ENCODE measurements around the gene TMPRSS6. TPM values are rescaled to one million over a fixed set of nuclear protein-coding genes. Genes with fewer than 3 reads are reported as not detected.

The TMPRSS6 gene
- total RNA-seq, 2 experiments from 2014 or later: 10.7 to 10.9 TPM

DNA sequence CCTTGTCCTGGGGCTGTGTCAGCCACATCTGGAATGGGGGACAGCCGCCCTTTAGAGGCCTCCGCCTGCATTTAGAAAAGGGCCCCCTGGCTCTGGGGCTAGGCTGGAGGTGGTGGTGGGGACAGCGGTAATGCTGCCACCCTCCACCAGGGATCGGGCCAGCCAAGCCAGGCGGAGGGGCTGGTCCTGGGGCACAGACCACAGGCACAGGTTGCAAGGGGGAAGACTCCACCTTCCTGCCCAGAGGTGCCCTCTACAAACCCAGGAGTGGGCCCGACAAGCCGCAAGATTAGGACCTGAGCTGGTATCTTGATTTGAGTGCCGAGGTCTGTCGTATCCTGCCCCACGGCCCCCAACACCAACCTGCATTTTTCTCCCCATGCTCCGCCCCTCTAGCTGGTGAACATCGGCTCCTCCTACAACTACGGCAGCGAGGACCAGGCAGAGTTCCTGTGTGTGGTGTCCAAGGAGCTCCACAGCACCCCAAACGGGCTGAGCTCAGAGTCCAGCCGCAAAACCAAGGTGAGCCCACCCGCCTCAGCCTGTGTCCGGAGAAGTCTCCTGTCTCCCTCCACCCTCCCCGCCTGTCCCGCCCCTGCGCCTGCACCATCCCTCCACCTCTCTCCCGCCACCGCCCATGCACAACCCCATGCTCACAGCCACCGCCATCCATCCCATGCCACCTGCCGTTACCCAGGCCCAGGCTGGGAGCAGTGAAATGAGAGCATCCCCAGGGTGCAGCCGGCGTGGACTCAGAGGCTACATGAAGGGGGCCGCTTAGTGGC, 50.4 kb downstream of the TMPRSS6 start:
- peaks cover 5% of the 10 kb centered on the region for H3K36me3 Mint-ChIP-seq (ENCODE audit: low read depth)
- peaks cover 25% of the 10 kb centered on the region for H3K4me1 Mint-ChIP-seq (ENCODE audit: low read depth)
- intact Hi-C loops (cut with micrococcal nuclease): no loop called here
- DNase-seq: no peak
- CTCF ChIA-PET: no interaction called here
- H3K4me3 Mint-ChIP-seq: no peak overlapping the region
- no peaks in the 10 kb centered on the region for H3K27me3 Mint-ChIP-seq (ENCODE audit: low read depth)
- no peaks in the 10 kb centered on the region for H3K9me3 Mint-ChIP-seq
- no peak overlapping the region for H3K27ac Mint-ChIP-seq

DNA sequence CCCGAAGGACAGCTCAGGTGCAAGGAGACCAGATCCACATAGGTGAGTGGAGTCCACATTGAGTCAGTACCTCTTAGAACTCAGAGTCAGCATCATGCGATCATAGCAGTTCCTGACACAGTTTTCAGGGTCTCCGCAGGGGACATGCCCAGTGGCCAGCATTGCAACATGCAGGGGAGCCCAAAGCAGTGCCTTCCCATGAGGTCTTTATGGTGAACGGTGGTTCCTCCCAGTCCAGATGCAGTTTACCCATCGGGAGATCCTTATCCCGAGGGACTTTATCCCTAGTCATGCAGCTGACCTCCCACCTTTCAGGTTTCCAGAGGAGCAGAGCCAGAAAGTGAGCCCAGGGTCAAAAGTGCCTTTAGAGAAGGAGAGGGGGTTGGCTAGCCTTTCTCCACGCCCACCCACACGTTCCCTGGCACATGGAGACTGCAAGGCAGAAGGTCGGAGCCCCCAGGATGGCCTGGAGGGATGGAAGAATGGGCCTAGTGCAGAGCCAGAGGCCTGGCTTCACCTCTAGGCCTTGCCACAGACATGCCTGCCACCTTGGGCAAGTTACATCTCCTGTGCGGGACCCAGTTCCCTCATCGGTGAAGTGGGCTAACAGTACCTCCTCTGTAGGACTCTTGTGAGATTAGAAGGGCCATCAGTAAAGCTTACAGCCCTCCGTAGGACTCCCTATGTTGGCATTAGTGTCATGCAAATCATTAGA, 51.6 kb downstream of the TMPRSS6 start:
- no peak overlapping the region for H3K4me3 Mint-ChIP-seq
- CTCF ChIA-PET: no interaction called here
- no peaks in the 10 kb centered on the region for H3K9me3 Mint-ChIP-seq
- DNase-seq: no peak
- peaks cover 5% of the 10 kb centered on the region for H3K36me3 Mint-ChIP-seq (ENCODE audit: low read depth)
- H3K4me1 Mint-ChIP-seq (ENCODE audit: low read depth): peaks cover 23% of the 10 kb centered on the region
- H3K27me3 Mint-ChIP-seq (ENCODE audit: low read depth): no peaks in the 10 kb centered on the region
- H3K27ac Mint-ChIP-seq: no peak overlapping the region
- intact Hi-C loops (cut with micrococcal nuclease): no loop called here

DNA sequence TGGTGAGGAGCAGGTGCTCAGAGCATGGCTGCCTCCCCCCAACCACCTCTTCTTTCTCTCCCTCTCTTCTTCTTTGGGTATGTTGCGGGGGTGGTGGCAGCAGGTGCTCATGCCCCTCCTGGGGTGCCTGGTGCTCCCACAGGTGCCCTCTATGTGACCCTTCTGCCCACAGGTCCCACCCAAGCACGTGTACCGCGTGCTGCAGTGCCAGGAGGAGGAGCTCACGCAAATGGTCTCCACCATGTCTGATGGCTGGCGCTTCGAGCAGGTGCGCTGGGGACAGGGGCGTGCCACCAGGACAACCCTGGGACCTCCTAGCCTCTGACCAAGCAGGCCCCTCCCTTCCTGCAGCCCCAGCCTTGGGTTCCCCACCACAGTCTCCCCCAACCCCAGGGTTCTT, 52.3 kb downstream of the TMPRSS6 start:
- CTCF ChIA-PET: no interaction called here
- no peak for DNase-seq
- H3K27ac Mint-ChIP-seq: no peak overlapping the region
- intact Hi-C loops (cut with micrococcal nuclease): no loop called here
- no peaks in the 10 kb centered on the region for H3K27me3 Mint-ChIP-seq (ENCODE audit: low read depth)
- peaks cover 28% of the 10 kb centered on the region for H3K4me1 Mint-ChIP-seq (ENCODE audit: low read depth)
- H3K4me3 Mint-ChIP-seq: no peak overlapping the region
- no peaks in the 10 kb centered on the region for H3K9me3 Mint-ChIP-seq
- peaks cover 5% of the 10 kb centered on the region for H3K36me3 Mint-ChIP-seq (ENCODE audit: low read depth)

- peaks cover 25% of the 10 kb centered on the region for H3K4me1 Mint-ChIP-seq (ENCODE audit: low read depth)
- no peaks in the 10 kb centered on the region for H3K9me3 Mint-ChIP-seq
- DNase-seq: no peak
- intact Hi-C loops (cut with micrococcal nuclease): no loop called here
- CTCF ChIA-PET: interaction anchor here (1.4 kb wide), 1 partner anchor 12 kb away, joined by 5 read pairs; no protein-coding TSS in a partner anchor
- no peak overlapping the region for H3K27ac Mint-ChIP-seq
- H3K4me3 Mint-ChIP-seq: no peak overlapping the region
- peaks cover 5% of the 10 kb centered on the region for H3K36me3 Mint-ChIP-seq (ENCODE audit: low read depth)
- no peaks in the 10 kb centered on the region for H3K27me3 Mint-ChIP-seq (ENCODE audit: low read depth)
These were observed 53.3 kb downstream of the TMPRSS6 start for GRCh38 chr22:37056246-37056645.

DNA sequence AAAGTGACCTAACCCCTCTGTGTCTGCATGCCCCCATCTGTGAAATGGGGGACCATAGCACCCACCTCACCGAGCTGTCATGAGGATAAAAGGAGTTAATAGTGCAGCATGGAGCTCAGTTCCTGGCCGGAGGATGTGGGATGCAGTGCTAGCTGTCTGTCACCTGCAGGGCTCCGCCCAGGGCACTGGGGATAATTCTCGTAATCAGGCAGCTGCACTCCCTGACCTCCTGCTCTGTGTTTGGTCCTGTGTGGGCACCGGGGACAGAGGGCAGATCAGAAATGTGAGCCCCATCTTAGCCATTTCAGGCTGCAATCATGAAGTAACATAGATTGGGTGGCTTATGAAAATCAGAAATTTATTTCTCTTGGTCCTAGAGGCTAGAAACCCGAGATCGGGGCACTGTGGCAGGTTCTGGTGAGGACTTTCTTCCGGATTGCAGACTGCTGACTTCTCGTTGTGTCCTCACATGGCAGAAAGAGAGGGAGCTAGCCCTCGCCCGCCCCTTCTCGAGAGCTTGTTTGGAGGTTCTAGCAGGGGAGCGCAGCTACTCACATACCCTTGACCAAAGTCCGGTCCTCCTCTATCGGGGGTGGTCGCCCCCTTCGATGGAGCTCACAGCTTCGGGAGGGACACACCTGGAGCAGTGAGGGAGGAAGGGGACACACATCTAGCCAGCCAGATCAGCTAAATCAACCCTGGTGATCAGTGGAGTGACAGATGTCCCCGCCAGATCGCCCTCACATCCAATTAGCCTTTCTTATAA, 54.7 kb downstream of the TMPRSS6 start:
- H3K9me3 Mint-ChIP-seq: no peaks in the 10 kb centered on the region
- H3K4me1 Mint-ChIP-seq (ENCODE audit: low read depth): peaks cover 12% of the 10 kb centered on the region
- H3K27me3 Mint-ChIP-seq (ENCODE audit: low read depth): no peaks in the 10 kb centered on the region
- intact Hi-C loops (cut with micrococcal nuclease): no loop called here
- CTCF ChIA-PET: interaction anchor here (0.6 to 1.4 kb wide), 3 partner anchors 11 to 202 kb away, joined by 3 to 7 read pairs (median 5); no protein-coding TSS in a partner anchor
- peaks cover 5% of the 10 kb centered on the region for H3K36me3 Mint-ChIP-seq (ENCODE audit: low read depth)
- no peak overlapping the region for H3K27ac Mint-ChIP-seq
- DNase-seq: no peak
- H3K4me3 Mint-ChIP-seq: no peak overlapping the region

GRCh38 chr22:37054056-37054395, 55.5 kb downstream of the TMPRSS6 start:
- no peak overlapping the region for H3K4me3 Mint-ChIP-seq
- no peaks in the 10 kb centered on the region for H3K27me3 Mint-ChIP-seq (ENCODE audit: low read depth)
- CTCF ChIA-PET: interaction anchor here (1.4 kb wide), 1 partner anchor 24 kb away, joined by 3 read pairs; no protein-coding TSS in a partner anchor
- DNase-seq: no peak
- intact Hi-C loops (cut with micrococcal nuclease): no loop called here
- peaks cover 5% of the 10 kb centered on the region for H3K36me3 Mint-ChIP-seq (ENCODE audit: low read depth)
- H3K9me3 Mint-ChIP-seq: no peaks in the 10 kb centered on the region
- H3K27ac Mint-ChIP-seq: no peak overlapping the region
- H3K4me1 Mint-ChIP-seq (ENCODE audit: low read depth): peaks cover 11% of the 10 kb centered on the region

DNA sequence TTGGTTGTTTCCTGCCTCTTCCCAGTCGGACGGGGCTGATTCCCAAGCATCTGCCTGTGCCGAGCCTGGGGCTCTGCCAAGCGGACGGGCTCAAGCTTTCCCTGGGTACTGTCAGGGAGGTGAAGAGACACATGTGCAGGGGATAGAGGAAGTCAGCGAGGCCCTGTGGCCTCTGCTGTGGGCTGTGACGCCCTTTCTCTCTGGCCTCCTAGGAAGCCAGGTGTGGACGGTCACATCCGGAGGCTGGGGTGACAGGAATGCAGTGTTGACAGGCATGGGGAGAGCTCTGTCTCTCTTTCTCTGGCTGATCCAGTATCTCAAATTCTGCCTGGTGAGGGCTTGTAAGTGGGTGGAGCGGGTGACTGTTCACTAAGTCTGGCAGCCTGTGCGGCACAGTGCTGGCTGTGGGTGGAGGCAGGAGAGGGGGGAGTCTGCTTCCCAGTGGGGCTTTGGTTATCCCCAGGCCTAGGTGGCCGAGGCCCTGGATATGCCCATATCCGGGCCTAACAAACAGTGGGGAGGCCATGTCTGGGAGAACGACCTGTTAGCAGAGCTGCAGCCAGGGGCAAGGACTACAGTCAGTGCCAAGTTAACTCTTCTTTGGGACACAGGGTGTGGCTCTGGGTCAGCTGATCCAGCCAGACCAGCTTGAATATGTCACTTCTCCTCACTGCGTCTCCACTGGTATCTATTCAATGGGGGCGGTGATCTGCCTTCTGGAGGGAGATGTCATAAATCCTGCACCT, 56.0 kb downstream of the TMPRSS6 start:
- no peaks in the 10 kb centered on the region for H3K27me3 Mint-ChIP-seq (ENCODE audit: low read depth)
- intact Hi-C loops (cut with micrococcal nuclease): no loop called here
- peaks cover 11% of the 10 kb centered on the region for H3K4me1 Mint-ChIP-seq (ENCODE audit: low read depth)
- CTCF ChIA-PET: interaction anchor here (1.4 kb wide), 1 partner anchor 25 kb away, joined by 3 read pairs; no protein-coding TSS in a partner anchor
- no peaks in the 10 kb centered on the region for H3K9me3 Mint-ChIP-seq
- H3K27ac Mint-ChIP-seq: no peak overlapping the region
- no peak for DNase-seq
- H3K36me3 Mint-ChIP-seq (ENCODE audit: low read depth): peaks cover 5% of the 10 kb centered on the region
- H3K4me3 Mint-ChIP-seq: peak overlapping the region; percentile 80

DNA sequence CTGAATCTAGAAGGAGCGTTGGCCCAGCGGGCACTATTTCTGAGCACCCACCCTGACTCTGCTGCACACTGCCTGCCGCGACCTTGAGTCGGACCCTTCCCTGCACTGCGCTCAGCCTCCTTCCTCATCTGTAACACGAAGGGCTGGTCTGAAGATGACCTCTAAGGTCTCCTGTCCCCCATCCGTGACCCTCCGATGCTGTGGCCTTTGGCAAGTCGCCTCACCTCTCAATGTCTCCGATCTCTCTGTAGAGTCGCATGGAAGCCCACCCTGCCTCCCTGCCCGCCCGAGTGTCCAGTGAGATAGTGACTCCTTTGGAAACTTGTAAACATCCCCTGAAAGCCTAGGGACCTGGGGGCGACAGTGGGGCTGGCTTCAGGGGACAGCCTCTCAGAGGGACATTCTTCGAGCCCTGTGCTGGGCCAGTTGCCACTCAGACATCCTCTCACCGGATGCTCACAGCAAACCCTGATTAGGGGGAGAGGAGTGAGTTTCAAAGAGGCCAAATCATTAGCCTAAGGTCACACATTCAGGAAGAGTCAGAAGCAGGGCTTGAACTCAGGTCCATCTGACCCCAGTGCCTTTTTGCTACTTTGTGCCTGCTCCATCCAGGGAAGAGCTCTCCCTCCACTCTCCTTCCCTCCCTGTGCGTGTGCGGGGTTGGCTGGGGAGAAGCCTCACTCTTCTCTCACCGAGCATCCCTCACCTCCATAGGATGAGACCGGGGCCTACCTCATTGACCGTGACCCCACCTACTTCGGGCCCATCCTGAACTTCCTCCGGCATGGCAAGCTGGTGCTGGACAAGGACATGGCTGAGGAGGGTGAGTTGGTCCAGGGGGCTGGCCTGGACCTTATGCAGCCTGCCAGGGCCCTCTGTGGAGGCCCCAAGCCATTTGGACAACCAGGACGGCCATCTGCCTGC, 56.9 kb downstream of the TMPRSS6 start:
- Mint-ChIP-seq H3K27ac (no peak overlapping the region), H3K4me3 (peak overlapping the region; percentile 80), H3K4me1 (ENCODE audit: low read depth) (peaks cover 11% of the 10 kb centered on the region), H3K9me3 (no peaks in the 10 kb centered on the region), H3K36me3 (ENCODE audit: low read depth) (peaks cover 5% of the 10 kb centered on the region), H3K27me3 (ENCODE audit: low read depth) (no peaks in the 10 kb centered on the region)
- CTCF ChIA-PET: interaction anchor here (0.6 to 1.4 kb wide), 3 partner anchors 26 to 125 kb away, joined by 3 read pairs; no protein-coding TSS in a partner anchor
- no peak for DNase-seq
- intact Hi-C loops (cut with micrococcal nuclease): no loop called here

- CTCF ChIA-PET: interaction anchor here (0.6 to 1.3 kb wide), 4 partner anchors 28 to 148 kb away, joined by 3 to 4 read pairs (median 4); no protein-coding TSS in a partner anchor
- peak; percentile 79 for DNase-seq
- Mint-ChIP-seq H3K4me3 (peak within 1 kb of the TSS; percentile 80), H3K9me3 (no peaks in the 10 kb centered on the region), H3K36me3 (ENCODE audit: low read depth) (peaks cover 3% of the 10 kb centered on the region), H3K27ac (no peak within 1 kb of the TSS), H3K27me3 (ENCODE audit: low read depth) (no peaks in the 10 kb centered on the region), H3K4me1 (ENCODE audit: low read depth) (peaks cover 11% of the 10 kb centered on the region)
- intact Hi-C loops (cut with micrococcal nuclease): no loop called here
These were observed 57.8 kb downstream of the TMPRSS6 start, which contains the start of gene KCTD17 for GRCh38 chr22:37051391-37052385. TSS of gene KCTD17 (plus strand) at chr22:37051742. CDS start at chr22:37051761, 19 bp downstream.

DNA sequence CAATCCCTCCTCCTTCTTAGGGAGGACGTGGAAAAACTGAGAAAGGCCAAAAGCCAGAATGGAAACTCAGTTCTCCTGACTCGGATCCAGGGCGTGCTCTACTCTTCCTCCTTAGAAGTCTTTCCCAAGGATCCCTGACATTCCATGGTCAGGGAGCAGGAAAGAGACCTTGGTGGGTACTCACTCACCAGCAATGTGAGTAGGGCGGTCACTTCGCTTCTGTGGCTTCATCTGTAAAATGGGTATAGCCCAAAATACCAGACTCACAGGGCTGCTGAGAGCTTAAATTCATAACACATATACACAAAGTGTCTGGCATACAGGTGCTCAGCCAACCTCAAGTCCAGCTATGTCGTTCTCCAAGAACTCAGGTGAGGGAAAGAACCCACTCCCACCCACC, 58.6 kb downstream of the TMPRSS6 start:
- intact Hi-C loops (cut with micrococcal nuclease): no loop called here
- Mint-ChIP-seq H3K4me1 (ENCODE audit: low read depth) (peaks cover 11% of the 10 kb centered on the region), H3K36me3 (ENCODE audit: low read depth) (no peaks in the 10 kb centered on the region), H3K27ac (no peak overlapping the region), H3K4me3 (peak overlapping the region; percentile 65), H3K27me3 (ENCODE audit: low read depth) (no peaks in the 10 kb centered on the region), H3K9me3 (no peaks in the 10 kb centered on the region)
- CTCF ChIA-PET: interaction anchor here (0.7 to 1.3 kb wide), 3 partner anchors 115 to 546 kb away, joined by 3 to 4 read pairs (median 3); no protein-coding TSS in a partner anchor
- DNase-seq: no peak
